ENCODE measurements around the gene CASP10. TPM values are rescaled to one million over a fixed set of nuclear protein-coding genes. Genes with fewer than 3 reads are reported as not detected.
"Not testable (repeated sequence)": the region's sequence is repeated elsewhere in the genome, so short reads cannot be mapped to it uniquely, and the experiment has no call there.

Gene CASP10
- total RNA-seq, 2 donors from 2014 or later, result 10.3 to 12.3 TPM

DNA sequence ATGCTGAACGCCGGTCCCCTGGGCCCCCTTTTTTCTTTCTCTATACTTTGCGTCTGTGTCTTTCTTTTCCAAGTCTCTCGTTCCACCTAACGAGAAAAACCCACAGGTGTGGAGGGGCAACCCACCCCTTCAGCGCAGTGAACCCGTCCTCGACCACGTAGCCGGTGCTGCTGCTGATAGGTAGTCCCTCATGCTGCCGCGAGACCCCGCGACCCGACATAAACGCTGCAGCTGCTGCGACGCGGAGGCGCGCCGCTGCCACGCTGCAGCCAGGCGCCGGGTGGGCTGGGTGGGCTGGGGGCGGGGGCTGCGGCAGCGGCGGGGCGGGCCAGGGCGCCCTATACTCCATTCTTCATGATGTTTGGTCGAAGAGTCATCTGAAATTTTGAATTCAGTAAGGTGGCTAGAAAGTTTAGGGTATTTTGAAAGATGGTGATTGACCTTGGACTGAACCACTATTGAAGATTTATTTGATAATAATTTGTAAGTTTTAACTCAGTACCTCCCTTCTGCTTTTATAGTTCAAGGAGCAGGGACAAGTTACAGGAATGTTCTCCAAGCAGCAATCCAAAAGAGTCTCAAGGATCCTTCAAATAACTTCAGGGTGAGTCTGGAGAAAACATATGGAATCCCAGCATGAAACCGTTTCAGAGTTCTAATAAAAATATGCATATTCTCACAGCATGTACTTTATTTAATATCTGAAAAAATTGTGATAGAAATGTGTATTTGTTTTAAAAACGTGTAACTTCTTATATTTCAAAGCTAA, 42.9 kb upstream of the CASP10 start:
- Histone ChIP-seq H3K36me3 (peaks cover 54% of the 10 kb centered on the region), H3K4me1 (ENCODE audit: control insufficient read depth in 1 of 2, low read depth in 2 of 2) (peaks cover 4 to 8% of the 10 kb centered on the region in 2 donors), H3K27ac (no peak overlapping the region), H3K4me3 (no peak overlapping the region), H3K9me3 (no peaks in the 10 kb centered on the region), H3K27me3 (replicated peaks; ENCODE audit: insufficient read depth) (no peaks in the 10 kb centered on the region)
- TF ChIP-seq, protein P1, sequence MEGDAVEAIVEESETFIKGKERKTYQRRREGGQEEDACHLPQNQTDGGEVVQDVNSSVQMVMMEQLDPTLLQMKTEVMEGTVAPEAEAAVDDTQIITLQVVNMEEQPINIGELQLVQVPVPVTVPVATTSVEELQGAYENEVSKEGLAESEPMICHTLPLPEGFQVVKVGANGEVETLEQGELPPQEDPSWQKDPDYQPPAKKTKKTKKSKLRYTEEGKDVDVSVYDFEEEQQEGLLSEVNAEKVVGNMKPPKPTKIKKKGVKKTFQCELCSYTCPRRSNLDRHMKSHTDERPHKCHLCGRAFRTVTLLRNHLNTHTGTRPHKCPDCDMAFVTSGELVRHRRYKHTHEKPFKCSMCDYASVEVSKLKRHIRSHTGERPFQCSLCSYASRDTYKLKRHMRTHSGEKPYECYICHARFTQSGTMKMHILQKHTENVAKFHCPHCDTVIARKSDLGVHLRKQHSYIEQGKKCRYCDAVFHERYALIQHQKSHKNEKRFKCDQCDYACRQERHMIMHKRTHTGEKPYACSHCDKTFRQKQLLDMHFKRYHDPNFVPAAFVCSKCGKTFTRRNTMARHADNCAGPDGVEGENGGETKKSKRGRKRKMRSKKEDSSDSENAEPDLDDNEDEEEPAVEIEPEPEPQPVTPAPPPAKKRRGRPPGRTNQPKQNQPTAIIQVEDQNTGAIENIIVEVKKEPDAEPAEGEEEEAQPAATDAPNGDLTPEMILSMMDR (IDR thresholded peaks at IDR 0.05), result no peak
- ATAC-seq (ENCODE audit: insufficient number of reproducible peaks, low FRiP score, low read depth) (no peak), DNase-seq (ENCODE audit: low spot score) (no peak)

DNA sequence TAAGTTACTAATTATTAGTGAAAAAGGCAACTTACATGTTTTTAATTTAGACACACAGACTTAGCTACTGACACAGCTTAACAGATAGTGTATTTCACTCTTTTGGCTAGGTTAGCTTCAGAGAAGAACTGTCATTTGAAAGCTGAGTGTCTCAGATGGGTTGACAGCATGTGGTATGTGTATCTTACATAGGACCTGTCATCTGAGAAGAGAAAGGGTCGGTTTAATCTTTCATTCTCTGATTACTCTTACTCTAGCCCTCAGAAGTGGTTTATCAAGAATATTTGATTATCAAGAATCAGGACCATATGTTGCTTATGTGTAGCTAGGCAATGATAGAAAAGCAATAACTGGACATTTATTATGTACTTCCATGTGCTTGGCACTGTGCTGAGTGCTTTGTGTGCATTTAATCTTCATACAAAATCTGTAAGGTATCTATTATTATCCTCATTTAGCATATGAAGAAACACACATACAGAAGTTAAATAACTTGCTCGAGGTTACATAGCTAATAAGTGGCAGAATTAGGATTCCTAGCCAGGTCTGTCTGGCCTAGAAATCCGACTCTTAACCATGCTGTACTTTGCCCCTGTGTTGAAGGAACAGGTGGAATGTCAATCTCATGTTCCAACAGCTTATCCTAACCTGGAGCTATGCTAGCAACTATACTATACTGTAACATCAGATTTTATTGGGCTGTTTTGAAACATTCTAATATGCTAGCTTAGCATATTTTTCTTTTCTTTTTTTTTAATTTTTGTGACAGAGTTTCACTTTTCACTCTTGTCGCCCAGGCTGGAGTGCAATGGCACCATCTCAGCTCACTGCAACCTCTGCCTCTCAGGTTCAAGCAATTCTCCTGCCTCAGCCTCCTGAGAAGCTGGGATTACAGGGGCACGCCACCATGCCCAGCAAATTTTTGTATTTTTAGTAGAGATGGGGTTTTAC, 38.6 kb upstream of the CASP10 start:
- Histone ChIP-seq H3K4me1 (ENCODE audit: control insufficient read depth in 1 of 2, low read depth in 2 of 2) (peaks cover 7 to 10% of the 10 kb centered on the region in 2 donors), H3K27me3 (replicated peaks; ENCODE audit: insufficient read depth) (no peaks in the 10 kb centered on the region), H3K4me3 (no peak overlapping the region), H3K36me3 (peaks cover 22% of the 10 kb centered on the region), H3K27ac (no peak overlapping the region), H3K9me3 (no peaks in the 10 kb centered on the region)
- ATAC-seq (ENCODE audit: insufficient number of reproducible peaks, low FRiP score, low read depth) (no peak), DNase-seq (ENCODE audit: low spot score) (no peak)
- TF ChIP-seq, protein P1 (IDR thresholded peaks at IDR 0.05), result no peak

DNA sequence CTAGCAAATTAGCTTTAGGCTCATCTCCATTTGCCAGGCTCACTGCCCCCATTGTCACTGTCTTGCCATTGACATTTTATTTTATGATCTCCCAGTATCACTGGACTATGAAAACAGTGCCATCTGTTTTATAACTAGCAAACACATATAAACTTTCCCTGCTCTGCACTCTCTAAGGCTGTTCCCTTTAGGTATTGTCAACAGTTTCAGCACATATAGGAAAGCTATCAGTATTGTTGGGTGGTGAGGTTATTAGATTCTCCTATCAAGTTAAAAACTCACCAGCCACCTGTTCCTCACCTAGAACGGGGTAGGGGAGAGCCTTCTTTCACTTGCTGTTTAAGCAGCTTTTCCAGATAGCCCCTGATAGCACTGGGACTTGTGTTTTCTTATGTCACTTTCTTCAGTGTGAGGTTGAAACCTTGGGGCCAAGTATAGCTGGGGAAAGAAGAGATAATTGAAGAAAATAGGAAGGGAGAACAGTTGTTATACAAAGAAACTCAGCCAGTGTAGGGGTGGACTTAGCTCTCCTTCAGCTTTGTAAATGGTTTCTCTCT, 34.4 kb upstream of the CASP10 start:
- peaks cover 17% of the 10 kb centered on the region for H3K36me3 ChIP-seq
- no peak for DNase-seq (ENCODE audit: low spot score)
- TF ChIP-seq, protein P1 (IDR thresholded peaks at IDR 0.05), result no peak
- ATAC-seq (ENCODE audit: insufficient number of reproducible peaks, low FRiP score, low read depth), result no peak
- peak overlapping the region; percentile 29 to 48 for H3K27ac ChIP-seq
- H3K9me3 ChIP-seq, result no peaks in the 10 kb centered on the region
- H3K4me1 ChIP-seq (ENCODE audit: control insufficient read depth in 1 of 2, low read depth in 2 of 2), result peaks cover 18 to 28% of the 10 kb centered on the region in 2 donors
- H3K27me3 ChIP-seq (replicated peaks; ENCODE audit: insufficient read depth), result no peaks in the 10 kb centered on the region
- H3K4me3 ChIP-seq, result no peak overlapping the region

DNA sequence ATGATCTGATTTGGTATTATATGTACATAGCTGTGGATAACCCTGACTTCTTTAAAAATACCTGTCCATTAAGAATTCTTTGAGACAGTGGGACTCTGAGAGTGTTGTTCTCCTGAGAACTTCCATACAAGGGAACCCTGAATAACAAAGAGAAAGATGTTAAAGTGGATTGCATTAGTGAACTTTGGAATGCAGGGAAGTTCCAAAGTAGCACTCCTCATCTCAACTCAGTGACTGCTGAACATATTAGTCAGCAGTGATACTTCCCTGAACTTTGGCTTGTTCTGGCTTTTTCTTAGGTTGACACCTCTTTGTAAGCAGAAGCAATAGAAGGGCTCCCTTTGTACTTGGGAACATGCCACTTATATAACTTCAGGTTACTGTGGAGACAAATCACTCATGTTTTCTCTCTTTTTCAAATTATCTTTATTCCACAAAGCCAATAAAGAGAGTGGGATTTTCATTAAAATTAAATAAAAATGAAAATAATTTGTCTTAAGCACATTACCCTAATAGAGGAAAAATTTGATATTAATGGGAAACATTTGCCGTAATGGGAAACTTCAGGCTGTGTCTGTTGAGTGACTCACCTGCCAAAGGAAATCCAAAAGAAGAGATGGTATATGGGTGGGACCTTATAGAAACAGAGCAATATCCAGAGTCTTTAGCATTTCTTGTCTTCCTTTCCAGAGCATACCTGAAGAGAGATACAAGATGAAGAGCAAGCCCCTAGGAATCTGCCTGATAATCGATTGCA, 33.7 kb upstream of the CASP10 start:
- no peaks in the 10 kb centered on the region for H3K9me3 ChIP-seq
- TF ChIP-seq, protein P1 (IDR thresholded peaks at IDR 0.05), result no peak
- no peak overlapping the region for H3K4me3 ChIP-seq
- no peak for DNase-seq (ENCODE audit: low spot score)
- H3K27me3 ChIP-seq (replicated peaks; ENCODE audit: insufficient read depth), result no peaks in the 10 kb centered on the region
- H3K4me1 ChIP-seq (ENCODE audit: control insufficient read depth in 1 of 2, low read depth in 2 of 2), result peaks cover 18 to 28% of the 10 kb centered on the region in 2 donors
- H3K36me3 ChIP-seq, result peaks cover 20% of the 10 kb centered on the region
- ATAC-seq (ENCODE audit: insufficient number of reproducible peaks, low FRiP score, low read depth), result no peak
- peak overlapping the region in 1 of 2 donors; percentile 48 for H3K27ac ChIP-seq

DNA sequence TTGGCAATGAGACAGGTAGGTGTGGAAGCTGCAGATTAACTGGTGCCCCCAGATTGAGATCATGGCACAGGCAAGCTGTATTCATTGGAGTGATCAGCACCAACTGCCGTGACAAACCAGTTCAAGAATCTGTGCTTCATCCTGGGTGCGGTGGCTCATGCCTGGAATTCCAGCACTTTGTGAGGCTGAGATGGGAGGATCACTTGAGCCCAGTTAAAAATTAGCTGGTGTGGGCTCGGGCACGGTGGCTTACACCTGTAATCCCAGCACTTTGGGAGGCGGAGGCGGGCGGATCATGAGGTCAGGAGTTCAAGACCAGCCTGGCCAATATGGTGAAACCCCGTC, 33.1 kb upstream of the CASP10 start:
- not testable (repeated sequence) for DNase-seq (ENCODE audit: low spot score); H3K4me3 ChIP-seq; H3K9me3 ChIP-seq; ATAC-seq (ENCODE audit: insufficient number of reproducible peaks, low FRiP score, low read depth); H3K27me3 ChIP-seq (replicated peaks; ENCODE audit: insufficient read depth)
- peak overlapping the region in 1 of 2 donors; percentile 4 for H3K27ac ChIP-seq
- H3K36me3 ChIP-seq, result peaks cover 22% of the 10 kb centered on the region
- H3K4me1 ChIP-seq (ENCODE audit: control insufficient read depth in 1 of 2, low read depth in 2 of 2), result peaks cover 18 to 28% of the 10 kb centered on the region in 2 donors
